MM.1S (cell line): Measurements from ENCODE around the gene SHROOM3.

Experiments used
- EZH2 ChIP-seq: fragments of 300-600 bp; sonication (generic); optimal IDR thresholded peaks from 2 replicates; pipeline ENCODE3; 2017; ENCODE audit warnings: low read depth, mild to moderate bottlenecking, antibody characterized with exemption, low read length, mixed read lengths
- TF ChIP-seq, protein P1 (sequence below): fragments of 300-600 bp; sonication (generic); IDR thresholded peaks from 2 replicates; pipeline ENCODE4 v1.5.1; 2016; ENCODE audit warnings: antibody characterized with exemption, low read length, mixed read lengths

DNA sequence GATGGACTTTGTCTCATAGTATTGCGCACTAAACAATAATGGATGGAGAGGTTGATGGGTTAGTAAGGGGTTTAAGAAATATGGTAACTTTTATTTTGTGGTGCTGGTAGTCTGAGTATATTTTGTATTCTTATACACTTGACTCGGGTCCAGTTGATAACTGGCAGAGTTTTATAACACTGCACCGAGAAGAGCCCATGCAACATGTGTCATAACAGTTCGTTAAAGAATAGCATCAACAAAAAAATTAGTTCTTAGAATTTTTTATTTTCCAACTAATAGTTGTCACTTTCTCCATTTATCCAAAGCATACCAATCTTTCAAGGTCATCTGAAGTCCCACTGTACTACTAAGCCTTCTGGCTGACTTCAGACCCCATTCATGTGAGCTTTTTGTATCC, 287.8 kb downstream of the SHROOM3 start:
- TF ChIP-seq, protein P1, sequence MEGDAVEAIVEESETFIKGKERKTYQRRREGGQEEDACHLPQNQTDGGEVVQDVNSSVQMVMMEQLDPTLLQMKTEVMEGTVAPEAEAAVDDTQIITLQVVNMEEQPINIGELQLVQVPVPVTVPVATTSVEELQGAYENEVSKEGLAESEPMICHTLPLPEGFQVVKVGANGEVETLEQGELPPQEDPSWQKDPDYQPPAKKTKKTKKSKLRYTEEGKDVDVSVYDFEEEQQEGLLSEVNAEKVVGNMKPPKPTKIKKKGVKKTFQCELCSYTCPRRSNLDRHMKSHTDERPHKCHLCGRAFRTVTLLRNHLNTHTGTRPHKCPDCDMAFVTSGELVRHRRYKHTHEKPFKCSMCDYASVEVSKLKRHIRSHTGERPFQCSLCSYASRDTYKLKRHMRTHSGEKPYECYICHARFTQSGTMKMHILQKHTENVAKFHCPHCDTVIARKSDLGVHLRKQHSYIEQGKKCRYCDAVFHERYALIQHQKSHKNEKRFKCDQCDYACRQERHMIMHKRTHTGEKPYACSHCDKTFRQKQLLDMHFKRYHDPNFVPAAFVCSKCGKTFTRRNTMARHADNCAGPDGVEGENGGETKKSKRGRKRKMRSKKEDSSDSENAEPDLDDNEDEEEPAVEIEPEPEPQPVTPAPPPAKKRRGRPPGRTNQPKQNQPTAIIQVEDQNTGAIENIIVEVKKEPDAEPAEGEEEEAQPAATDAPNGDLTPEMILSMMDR: no peak
- no peak for TF ChIP-seq EZH2
